ENCODE results near the gene IFI27L1.

GRCh38 chr14:94143239-94143638 lies 62.1 kb downstream of the IFI27L1 start:
- TF ChIP-seq CTCF (IDR thresholded peaks at IDR 0.05) (no peak), POLR2A (IDR thresholded peaks at IDR 0.05) (no peak)

Measured in lower leg skin (tissue), 3 donors.